ENCODE data around the gene C1QTNF4.

The C1QTNF4 gene

DNA sequence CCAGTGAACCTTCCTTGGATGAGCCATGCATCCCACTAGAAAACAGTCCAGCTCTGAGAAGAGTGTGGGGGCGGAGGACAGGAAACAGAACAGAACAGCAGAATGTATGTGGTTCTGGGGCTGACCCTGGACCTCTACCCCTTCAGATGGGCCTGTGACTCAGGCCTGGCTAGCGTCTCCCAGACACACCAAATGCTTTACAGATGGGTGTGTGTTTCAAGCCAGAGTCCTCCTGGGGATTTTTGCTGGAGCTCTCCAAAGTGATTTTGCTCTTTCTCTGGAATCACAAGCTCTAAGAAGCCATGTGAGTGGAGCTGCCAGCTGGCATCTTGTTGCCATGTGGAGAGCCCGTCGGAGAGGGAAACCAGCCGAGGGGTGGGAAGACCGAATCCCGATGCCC lies 13.2 kb upstream of the C1QTNF4 start:
- TF ChIP-seq, protein P1, sequence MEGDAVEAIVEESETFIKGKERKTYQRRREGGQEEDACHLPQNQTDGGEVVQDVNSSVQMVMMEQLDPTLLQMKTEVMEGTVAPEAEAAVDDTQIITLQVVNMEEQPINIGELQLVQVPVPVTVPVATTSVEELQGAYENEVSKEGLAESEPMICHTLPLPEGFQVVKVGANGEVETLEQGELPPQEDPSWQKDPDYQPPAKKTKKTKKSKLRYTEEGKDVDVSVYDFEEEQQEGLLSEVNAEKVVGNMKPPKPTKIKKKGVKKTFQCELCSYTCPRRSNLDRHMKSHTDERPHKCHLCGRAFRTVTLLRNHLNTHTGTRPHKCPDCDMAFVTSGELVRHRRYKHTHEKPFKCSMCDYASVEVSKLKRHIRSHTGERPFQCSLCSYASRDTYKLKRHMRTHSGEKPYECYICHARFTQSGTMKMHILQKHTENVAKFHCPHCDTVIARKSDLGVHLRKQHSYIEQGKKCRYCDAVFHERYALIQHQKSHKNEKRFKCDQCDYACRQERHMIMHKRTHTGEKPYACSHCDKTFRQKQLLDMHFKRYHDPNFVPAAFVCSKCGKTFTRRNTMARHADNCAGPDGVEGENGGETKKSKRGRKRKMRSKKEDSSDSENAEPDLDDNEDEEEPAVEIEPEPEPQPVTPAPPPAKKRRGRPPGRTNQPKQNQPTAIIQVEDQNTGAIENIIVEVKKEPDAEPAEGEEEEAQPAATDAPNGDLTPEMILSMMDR (IDR thresholded peaks at IDR 0.05; ENCODE audit: low read length, missing control alignments) = no peak
- peak; percentile 89 for DNase-seq (ENCODE audit: low read depth)
- H3K4me3 ChIP-seq (replicated peaks; ENCODE audit: low read depth, low read length) = no peak overlapping the region

DNA sequence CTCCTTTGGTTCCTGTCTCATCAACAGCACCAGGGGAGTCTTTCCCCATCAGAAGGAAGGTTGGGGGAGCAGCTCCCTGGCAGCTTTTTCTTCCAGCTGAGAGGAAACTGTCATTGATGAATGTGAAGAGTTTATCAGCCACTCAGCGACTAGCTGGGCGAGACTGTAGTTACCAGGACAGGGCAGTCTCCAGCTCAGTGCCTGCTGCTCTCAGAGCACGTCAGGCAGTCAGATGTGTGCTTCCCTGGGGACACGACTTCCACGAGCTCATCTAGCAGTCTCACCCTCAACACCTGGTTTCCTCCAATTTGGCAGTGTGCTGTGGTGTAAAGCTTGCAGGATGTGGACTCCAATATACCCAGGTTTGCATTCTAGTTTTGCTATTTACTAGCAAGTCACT lies 12.5 kb upstream of the C1QTNF4 start:
- DNase-seq (ENCODE audit: low read depth) = peak; percentile 40
- TF ChIP-seq, protein P1 (IDR thresholded peaks at IDR 0.05; ENCODE audit: low read length, missing control alignments) = no peak
- H3K4me3 ChIP-seq (replicated peaks; ENCODE audit: low read depth, low read length) = no peak overlapping the region

DNA sequence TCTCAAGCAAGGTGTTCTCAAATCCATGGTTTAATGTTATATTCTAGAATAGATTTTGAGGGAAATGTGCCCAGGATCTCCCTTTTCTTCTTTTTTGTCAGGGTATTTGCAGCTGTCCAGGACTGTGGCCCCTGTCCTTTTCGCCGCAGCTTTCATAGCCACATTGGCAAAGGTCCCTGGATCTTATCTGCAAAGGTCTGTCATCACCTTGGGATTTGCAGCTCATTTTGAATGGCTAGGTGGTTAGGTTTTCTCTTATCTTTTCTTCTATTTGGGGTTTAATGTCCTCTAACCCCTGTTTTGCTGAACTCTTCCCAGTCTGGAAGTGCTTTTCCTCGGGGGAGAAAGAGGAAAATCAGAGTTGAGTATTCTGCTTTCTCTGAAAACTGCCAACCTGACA lies 11.7 kb upstream of the C1QTNF4 start:
- TF ChIP-seq, protein P1 (IDR thresholded peaks at IDR 0.05; ENCODE audit: low read length, missing control alignments) = no peak
- no peak for DNase-seq (ENCODE audit: low read depth)
- H3K4me3 ChIP-seq (replicated peaks; ENCODE audit: low read depth, low read length) = no peak overlapping the region

DNA sequence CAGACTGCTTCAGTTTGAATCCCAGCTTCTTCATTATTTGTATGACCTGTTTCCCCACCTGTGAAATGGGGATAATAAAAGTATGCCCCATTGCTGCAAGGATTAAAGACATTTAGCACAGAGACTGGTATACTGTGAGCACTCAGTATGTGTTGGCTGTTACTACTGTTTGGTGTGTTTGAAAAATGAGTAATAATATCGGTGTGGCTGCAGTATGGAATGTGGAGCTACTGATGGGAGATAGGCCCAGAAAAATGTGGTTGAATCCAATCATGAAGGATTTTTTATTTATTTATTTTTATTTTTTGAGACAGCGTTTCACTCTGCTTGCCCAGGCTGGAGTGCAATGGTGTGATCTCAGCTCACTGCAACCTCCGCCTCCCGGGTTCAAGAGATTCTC lies 9.1 kb upstream of the C1QTNF4 start:
- no peak overlapping the region for H3K4me3 ChIP-seq (replicated peaks; ENCODE audit: low read depth, low read length)
- TF ChIP-seq, protein P1 (IDR thresholded peaks at IDR 0.05; ENCODE audit: low read length, missing control alignments) = no peak
- no peak for DNase-seq (ENCODE audit: low read depth)

DNA sequence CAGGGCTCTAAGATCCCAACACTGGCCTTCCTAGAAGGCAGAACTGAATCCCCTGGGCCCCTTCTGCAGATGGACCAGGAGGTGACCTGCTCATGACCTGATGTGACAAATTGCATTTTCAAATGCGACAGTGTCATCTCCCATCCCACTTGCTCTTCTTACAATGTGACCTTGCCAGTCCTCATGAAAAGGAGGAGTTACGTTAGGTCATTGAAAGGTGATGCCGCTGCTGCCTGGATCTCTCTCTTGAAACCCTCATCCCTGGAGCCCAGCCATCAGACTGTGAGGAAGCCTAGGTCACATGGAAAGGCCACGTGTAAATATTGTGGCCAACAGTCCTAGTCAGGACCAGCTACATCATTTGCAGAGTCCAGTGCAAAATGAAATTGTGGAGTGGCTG lies 5.7 kb upstream of the C1QTNF4 start:
- H3K4me3 ChIP-seq (replicated peaks; ENCODE audit: low read depth, low read length) = no peak overlapping the region
- TF ChIP-seq, protein P1 (IDR thresholded peaks at IDR 0.05; ENCODE audit: low read length, missing control alignments) = no peak
- DNase-seq (ENCODE audit: low read depth) = no peak

DNA sequence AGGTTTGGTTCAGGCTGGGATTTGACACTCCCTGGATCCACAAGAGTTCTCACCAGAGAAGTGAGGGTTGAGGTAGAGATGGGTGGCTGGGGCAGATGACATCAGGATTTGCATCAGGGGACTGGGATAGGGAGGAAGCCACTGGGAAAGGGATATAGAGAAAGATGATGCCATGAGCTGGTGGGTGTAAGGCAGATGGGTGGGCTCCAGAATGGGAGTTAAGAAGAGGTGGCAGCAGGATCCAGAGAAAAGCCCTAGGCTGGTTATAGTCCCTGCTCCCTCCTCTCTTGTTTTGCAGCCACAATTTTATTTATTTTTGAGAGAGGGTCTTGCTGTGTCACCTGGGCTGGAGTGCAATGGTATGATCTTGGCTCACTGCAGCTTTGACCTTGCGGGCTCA lies 1.8 kb upstream of the C1QTNF4 start:
- no peak overlapping the region for H3K4me3 ChIP-seq (replicated peaks; ENCODE audit: low read depth, low read length)
- DNase-seq (ENCODE audit: low read depth) = no peak
- TF ChIP-seq, protein P1 (IDR thresholded peaks at IDR 0.05; ENCODE audit: low read length, missing control alignments) = no peak

DNA sequence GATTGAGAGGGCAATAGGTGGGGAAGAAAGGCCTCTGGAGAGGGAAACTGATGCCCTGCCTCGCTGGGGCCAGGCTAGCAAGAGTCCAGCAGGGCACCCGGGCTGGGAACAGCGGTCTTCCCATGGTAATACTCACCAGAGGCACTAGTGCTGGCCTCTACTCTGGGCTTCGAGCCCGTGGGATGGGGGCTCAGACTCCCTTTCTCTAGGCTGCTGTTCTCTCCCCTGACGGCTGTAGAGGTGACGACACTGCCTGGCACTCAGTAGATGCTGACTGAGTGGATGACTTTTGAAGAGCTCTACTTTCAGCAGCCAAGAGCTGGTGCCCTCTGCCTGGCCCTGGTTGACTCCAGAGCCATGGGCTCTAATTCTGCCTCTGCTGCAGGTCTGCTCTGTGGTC lies 818 bp upstream of the C1QTNF4 start:
- H3K4me3 ChIP-seq (replicated peaks; ENCODE audit: low read depth, low read length) = no peak overlapping the region
- DNase-seq (ENCODE audit: low read depth) = no peak
- TF ChIP-seq, protein P1 (IDR thresholded peaks at IDR 0.05; ENCODE audit: low read length, missing control alignments) = no peak

Measured in fibroblast of pulmonary artery (primary cell).